ENCODE data around the gene GABBR2.

Gene GABBR2

GRCh38 chr9:98721643-98722042 is 12.9 kb upstream of the GABBR2 start:
- no peak overlapping the region for H3K4me3 ChIP-seq (replicated peaks; ENCODE audit: low read depth, low read length)
- no peak for TF ChIP-seq CTCF (IDR thresholded peaks at IDR 0.05; ENCODE audit: low read length, missing control alignments)
- no peak for DNase-seq (ENCODE audit: low read depth)

- no peak for TF ChIP-seq CTCF (IDR thresholded peaks at IDR 0.05; ENCODE audit: low read length, missing control alignments)
- no peak for DNase-seq (ENCODE audit: low read depth)
- H3K4me3 ChIP-seq (replicated peaks; ENCODE audit: low read depth, low read length) = no peak overlapping the region
Observed at GRCh38 chr9:98720402-98720801, 11.7 kb upstream of the GABBR2 start.

- DNase-seq (ENCODE audit: low read depth) = no peak
- H3K4me3 ChIP-seq (replicated peaks; ENCODE audit: low read depth, low read length) = no peak overlapping the region
- no peak for TF ChIP-seq CTCF (IDR thresholded peaks at IDR 0.05; ENCODE audit: low read length, missing control alignments)
Observed at GRCh38 chr9:98719055-98719454, 10.3 kb upstream of the GABBR2 start.

GRCh38 chr9:98714833-98715232 is 6.1 kb upstream of the GABBR2 start:
- no peak for DNase-seq (ENCODE audit: low read depth)
- no peak overlapping the region for H3K4me3 ChIP-seq (replicated peaks; ENCODE audit: low read depth, low read length)
- no peak for TF ChIP-seq CTCF (IDR thresholded peaks at IDR 0.05; ENCODE audit: low read length, missing control alignments)

- TF ChIP-seq CTCF (IDR thresholded peaks at IDR 0.05; ENCODE audit: low read length, missing control alignments) = no peak
- H3K4me3 ChIP-seq (replicated peaks; ENCODE audit: low read depth, low read length) = no peak overlapping the region
- no peak for DNase-seq (ENCODE audit: low read depth)
Observed at GRCh38 chr9:98712987-98713386, 4.3 kb upstream of the GABBR2 start.

GRCh38 chr9:98709968-98710965 is 1.5 kb upstream of the GABBR2 start:
- no peak for TF ChIP-seq CTCF (IDR thresholded peaks at IDR 0.05; ENCODE audit: low read length, missing control alignments)
- DNase-seq (ENCODE audit: low read depth) = peak; percentile 83

More at GRCh38 chr9:98709968-98710965, 1.5 kb upstream of the GABBR2 start:
- no peak overlapping the region for H3K4me3 ChIP-seq (replicated peaks; ENCODE audit: low read depth, low read length)

Measured in fibroblast of pulmonary artery (primary cell).